Hepatocyte (in vitro differentiated cells): ENCODE measurements around the gene PERM1. TPM values are rescaled to one million over a fixed set of nuclear protein-coding genes. Genes with fewer than 3 reads are reported as not detected.

Source experiments
- DNase-seq: peaks from one replicate; pipeline ENCODE4 v3.0.0-alpha.2; 2016; ENCODE audit warnings: low spot score
- H2AFZ ChIP-seq: fragments of 200-600 bp; sonication (generic); 2 replicates; pipeline ENCODE4 v1.6.0; 2016; ENCODE audit warnings: antibody characterized with exemption, mild to moderate bottlenecking
- H3K27ac ChIP-seq: fragments of 200-600 bp; sonication (generic); 2 replicates; pipeline ENCODE4 v1.5.1; 2016; ENCODE audit warnings: mild to moderate bottlenecking
- H3K27me3 ChIP-seq: fragments of 200-600 bp; sonication (generic); 2 replicates; pipeline ENCODE4 v1.6.1; 2016
- H3K36me3 ChIP-seq: fragments of 200-600 bp; sonication (generic); replicated peaks from 2 replicates; pipeline ENCODE4 v1.5.1; 2016; ENCODE audit warnings: low read depth; ENCODE audit not compliant: insufficient read depth
- H3K4me1 ChIP-seq: fragments of 200-600 bp; sonication (generic); 2 replicates; pipeline ENCODE4 v1.5.1; 2016; ENCODE audit warnings: mild to moderate bottlenecking, moderate library complexity; ENCODE audit not compliant: insufficient read depth
- H3K4me2 ChIP-seq: fragments of 200-600 bp; sonication (generic); 2 replicates; pipeline ENCODE4 v1.6.0; 2016
- H3K4me3 ChIP-seq: fragments of 200-600 bp; sonication (generic); 2 replicates; pipeline ENCODE4 v1.5.1; 2016; ENCODE audit warnings: mild to moderate bottlenecking
- H3K79me2 ChIP-seq: fragments of 200-600 bp; sonication (generic); 2 replicates; pipeline ENCODE4 v1.6.0; 2017; ENCODE audit warnings: mild to moderate bottlenecking
- H3K9me2 ChIP-seq: fragments of 200-600 bp; sonication (generic); replicated peaks from 2 replicates; pipeline ENCODE4 v1.6.0; 2017; ENCODE audit warnings: mild to moderate bottlenecking; ENCODE audit not compliant: insufficient read depth
- H3K9me3 ChIP-seq: fragments of 200-600 bp; sonication (generic); 2 replicates; pipeline ENCODE4 v1.5.1; 2016; ENCODE audit warnings: low read depth, mild to moderate bottlenecking
- H4K20me1 ChIP-seq: fragments of 200-600 bp; sonication (generic); 2 replicates; pipeline ENCODE4 v1.6.0; 2016; ENCODE audit warnings: mild to moderate bottlenecking; ENCODE audit not compliant: insufficient read depth, poor library complexity, severe bottlenecking
- CTCF ChIP-seq: fragments of 200-600 bp; sonication (generic); IDR thresholded peaks from 2 replicates; pipeline ENCODE4 v1.5.1; 2016; ENCODE audit warnings: antibody characterized with exemption, mild to moderate bottlenecking; ENCODE audit not compliant: poor library complexity
- EZH2 ChIP-seq: fragments of 200-600 bp; sonication (generic); IDR thresholded peaks from 2 replicates; pipeline ENCODE4 v1.6.1; 2016; ENCODE audit warnings: antibody characterized with exemption, mild to moderate bottlenecking, borderline replicate concordance
- EZH2phosphoT487 ChIP-seq: fragments of 200-600 bp; sonication (generic); IDR thresholded peaks from one replicate; pipeline ENCODE4 v1.6.1; 2018; ENCODE audit warnings: antibody characterized with exemption, mild to moderate bottlenecking, low read depth, moderate library complexity; ENCODE audit not compliant: unreplicated experiment, severe bottlenecking
- WGBS: methylation state at CpG from one replicate; pipeline ENCODE4 v1.1.6; 2016; ENCODE audit warnings: low lambda C conversion rate; ENCODE audit errors: missing lambda C conversion rate; 5-methylcytosine and 5-hydroxymethylcytosine counted together
- polyA plus RNA-seq: library from polyadenylated mRNA; unstranded; fragments of >200 nt; fragmentation: Nextera tagmentation; extraction: Ambion mirVana; gene quantifications from 2 replicates; pipeline ENCODE4 v1.2.1, GENCODE V29; 2016
- total RNA-seq: library from RNA; depleted of rRNA; stranded (reverse); fragments of >200 nt; gene quantifications from 2 replicates; pipeline ENCODE4 v1.2.3, GENCODE V29; 2014

Gene PERM1
- total and polyA plus RNA-seq, 2 experiments from 2014 or later, result 1.3 TPM; not detected in 1

- Histone ChIP-seq H2AFZ (no peak overlapping the region), H3K79me2 (no peaks in the 10 kb centered on the region), H3K27ac (no peak overlapping the region), H3K4me2 (no peak overlapping the region), H3K36me3 (no peaks in the 10 kb centered on the region), H3K27me3 (peaks cover 4% of the 10 kb centered on the region), H3K9me3 (no peaks in the 10 kb centered on the region), H3K4me3 (no peak overlapping the region), H3K4me1 (peaks cover 13% of the 10 kb centered on the region), H3K9me2 (no peaks in the 10 kb centered on the region), H4K20me1 (no peaks in the 10 kb centered on the region)
- 38% methylated on average over 23 of the region's 33 CpGs for WGBS
- no peak for DNase-seq
- TF ChIP-seq CTCF (no peak), EZH2phosphoT487 (no peak), EZH2 (no peak)
These were observed 11.5 kb downstream of the PERM1 start for GRCh38 chr1:970242-970972.

GRCh38 chr1:969260-969855, 12.5 kb downstream of the PERM1 start:
- H3K27ac ChIP-seq, result no peak overlapping the region
- no peak for DNase-seq
- H2AFZ ChIP-seq, result no peak overlapping the region
- H4K20me1 ChIP-seq, result no peaks in the 10 kb centered on the region
- peaks cover 13% of the 10 kb centered on the region for H3K4me1 ChIP-seq
- no peaks in the 10 kb centered on the region for H3K36me3 ChIP-seq
- WGBS, result 84% methylated on average over 15 of the region's 15 CpGs
- no peaks in the 10 kb centered on the region for H3K9me3 ChIP-seq
- H3K27me3 ChIP-seq, result peaks cover 4% of the 10 kb centered on the region
- H3K9me2 ChIP-seq, result no peaks in the 10 kb centered on the region
- no peak overlapping the region for H3K4me2 ChIP-seq
- no peaks in the 10 kb centered on the region for H3K79me2 ChIP-seq
- no peak overlapping the region for H3K4me3 ChIP-seq
- TF ChIP-seq EZH2phosphoT487 (no peak), EZH2 (no peak), CTCF (no peak)

GRCh38 chr1:967466-968343, 14.2 kb downstream of the PERM1 start:
- no peak for DNase-seq
- no peaks in the 10 kb centered on the region for H3K36me3 ChIP-seq
- no peak overlapping the region for H2AFZ ChIP-seq

More at GRCh38 chr1:967466-968343, 14.2 kb downstream of the PERM1 start:
- H3K4me3 ChIP-seq, result no peak overlapping the region
- H3K27me3 ChIP-seq, result peaks cover 4% of the 10 kb centered on the region
- H4K20me1 ChIP-seq, result no peaks in the 10 kb centered on the region
- no peaks in the 10 kb centered on the region for H3K79me2 ChIP-seq
- H3K4me1 ChIP-seq, result peaks cover 13% of the 10 kb centered on the region
- H3K9me2 ChIP-seq, result no peaks in the 10 kb centered on the region
- H3K9me3 ChIP-seq, result no peaks in the 10 kb centered on the region
- H3K27ac ChIP-seq, result no peak overlapping the region
- WGBS, result 84% methylated on average over 23 of the region's 23 CpGs
- no peak for TF ChIP-seq EZH2phosphoT487
- no peak for TF ChIP-seq EZH2
- TF ChIP-seq CTCF, result no peak
- peak overlapping the region; percentile 99 for H3K4me2 ChIP-seq
